ENCODE results near the gene PCMTD2. TPM values are rescaled to one million over a fixed set of nuclear protein-coding genes. Genes with fewer than 3 reads are reported as not detected.
A peak's percentile ranks its signal among the peaks of the same experiment; 100 is the strongest.

The PCMTD2 gene
- total RNA-seq, 2 donors from 2014 or later, result 52.8 to 67.8 TPM

DNA sequence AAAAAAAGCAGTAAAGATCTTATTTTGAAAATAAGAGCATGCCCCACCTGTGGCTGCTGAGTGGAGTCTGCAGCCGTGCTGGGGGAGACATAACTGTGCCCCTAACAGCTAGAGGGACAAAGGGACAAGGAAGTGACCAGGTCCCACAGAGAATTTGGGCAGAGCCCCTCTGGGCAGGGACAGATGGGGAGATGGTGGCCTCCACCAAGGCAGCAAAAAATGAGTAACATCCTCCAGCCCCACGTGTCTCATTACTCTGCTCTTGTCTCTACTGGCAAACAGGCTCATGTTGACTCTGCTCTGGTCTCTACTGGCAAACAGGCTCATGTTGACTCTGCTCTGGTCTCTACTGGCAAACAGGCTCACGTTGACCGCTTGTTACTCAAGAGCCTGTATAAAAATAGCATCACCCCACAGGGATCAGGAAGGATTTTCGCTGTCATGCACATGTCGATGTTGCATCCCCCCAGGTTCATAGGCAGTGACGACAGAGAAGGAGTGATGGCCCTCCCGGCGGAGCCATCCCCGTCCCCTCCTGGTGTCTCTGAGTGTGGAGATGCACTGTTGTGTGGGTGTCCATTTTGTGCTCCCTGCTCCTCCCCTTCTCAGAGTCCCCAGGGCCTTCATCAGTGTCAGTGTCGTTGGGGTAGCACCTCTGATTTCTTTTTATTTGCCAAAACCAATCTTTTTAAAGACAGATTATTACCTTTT is 17.3 kb upstream of the PCMTD2 start:
- DNase-seq, result no peak
- Mint-ChIP-seq H3K27me3 (ENCODE audit: low read depth) (no peaks in the 10 kb centered on the region), H3K4me1 (ENCODE audit: low read depth) (no peaks in the 10 kb centered on the region), H3K4me3 (no peak overlapping the region), H3K27ac (no peak overlapping the region), H3K9me3 (no peaks in the 10 kb centered on the region), H3K36me3 (ENCODE audit: insufficient read depth in 2 of 2) (no peaks in the 10 kb centered on the region)
- ATAC-seq (replicated peaks in 1 of 2), result peak in 1 of 2 donors; percentile 11

DNA sequence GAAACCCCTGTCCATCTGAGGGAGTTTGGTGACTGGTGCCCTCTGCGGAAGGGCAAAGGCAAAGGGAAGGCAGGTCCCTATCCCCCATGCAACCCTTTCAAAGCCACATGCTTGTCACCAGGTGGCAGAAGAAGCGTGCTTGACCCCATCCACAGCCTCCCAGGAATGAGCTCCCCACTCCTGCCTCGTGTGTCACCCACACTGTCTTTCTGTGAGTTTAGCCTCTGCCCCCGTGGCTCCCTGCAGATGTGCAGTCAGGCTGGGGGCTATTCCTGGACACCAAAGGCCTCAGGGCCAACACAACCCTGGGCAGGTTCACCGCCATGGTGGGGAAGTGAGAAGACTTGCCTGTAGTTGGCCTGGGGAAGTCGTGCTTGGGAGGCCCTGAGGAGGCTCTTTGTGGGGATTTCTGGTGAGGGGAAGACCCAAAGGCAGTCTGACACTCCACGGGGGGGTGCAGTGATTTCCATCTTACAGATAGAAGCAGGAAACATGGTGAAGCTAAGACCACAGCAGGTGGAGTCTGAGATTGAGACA is 16.6 kb upstream of the PCMTD2 start:
- Mint-ChIP-seq H3K9me3 (no peaks in the 10 kb centered on the region), H3K36me3 (ENCODE audit: insufficient read depth in 2 of 2) (no peaks in the 10 kb centered on the region), H3K27me3 (ENCODE audit: low read depth) (no peaks in the 10 kb centered on the region), H3K27ac (no peak overlapping the region), H3K4me1 (ENCODE audit: low read depth) (no peaks in the 10 kb centered on the region), H3K4me3 (no peak overlapping the region)
- DNase-seq (no peak), ATAC-seq (replicated peaks in 1 of 2) (no peak)

DNA sequence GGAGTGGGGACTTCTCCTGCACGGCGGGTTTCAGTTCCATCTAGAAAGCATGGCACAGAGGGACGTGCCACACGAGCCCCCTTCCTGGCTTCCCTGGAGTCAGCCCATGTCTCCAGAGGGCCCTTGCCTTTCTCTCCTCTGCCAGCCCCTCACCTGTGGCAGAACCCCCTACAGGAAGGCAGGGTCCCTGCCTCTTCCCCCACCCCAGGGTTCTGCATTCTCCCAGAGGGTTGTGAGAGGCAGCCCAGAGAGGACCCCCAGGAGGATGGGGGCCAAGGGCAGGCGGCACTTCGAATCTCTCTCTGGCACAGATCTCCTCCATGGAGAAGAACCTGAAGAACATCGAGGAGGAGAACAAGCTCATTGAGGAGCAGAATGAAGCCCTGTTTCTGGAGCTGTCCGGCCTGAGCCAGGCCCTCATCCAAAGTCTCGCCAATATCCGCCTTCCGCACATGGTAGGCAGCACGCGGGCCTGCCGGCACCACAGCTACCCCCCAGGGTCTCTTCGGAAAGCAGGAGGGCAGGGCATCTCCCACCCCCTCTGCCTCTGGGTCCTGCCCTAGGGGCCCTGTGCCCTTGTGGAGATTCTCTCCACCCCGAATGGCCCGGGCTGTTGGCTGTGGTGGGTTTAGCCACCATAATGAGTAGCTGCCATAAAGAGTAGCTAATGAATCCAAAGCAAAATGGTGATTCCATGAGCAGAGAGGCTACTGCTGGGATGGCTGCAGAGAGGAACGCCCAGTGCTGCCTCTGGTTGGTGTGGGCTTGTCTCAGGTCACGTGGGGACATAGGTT is 15.9 kb upstream of the PCMTD2 start:
- Mint-ChIP-seq H3K27me3 (ENCODE audit: low read depth) (no peaks in the 10 kb centered on the region), H3K9me3 (no peaks in the 10 kb centered on the region), H3K27ac (no peak overlapping the region), H3K36me3 (ENCODE audit: insufficient read depth in 2 of 2) (no peaks in the 10 kb centered on the region), H3K4me1 (ENCODE audit: low read depth) (no peaks in the 10 kb centered on the region), H3K4me3 (no peak overlapping the region)
- DNase-seq (no peak), ATAC-seq (replicated peaks in 1 of 2) (no peak)

DNA sequence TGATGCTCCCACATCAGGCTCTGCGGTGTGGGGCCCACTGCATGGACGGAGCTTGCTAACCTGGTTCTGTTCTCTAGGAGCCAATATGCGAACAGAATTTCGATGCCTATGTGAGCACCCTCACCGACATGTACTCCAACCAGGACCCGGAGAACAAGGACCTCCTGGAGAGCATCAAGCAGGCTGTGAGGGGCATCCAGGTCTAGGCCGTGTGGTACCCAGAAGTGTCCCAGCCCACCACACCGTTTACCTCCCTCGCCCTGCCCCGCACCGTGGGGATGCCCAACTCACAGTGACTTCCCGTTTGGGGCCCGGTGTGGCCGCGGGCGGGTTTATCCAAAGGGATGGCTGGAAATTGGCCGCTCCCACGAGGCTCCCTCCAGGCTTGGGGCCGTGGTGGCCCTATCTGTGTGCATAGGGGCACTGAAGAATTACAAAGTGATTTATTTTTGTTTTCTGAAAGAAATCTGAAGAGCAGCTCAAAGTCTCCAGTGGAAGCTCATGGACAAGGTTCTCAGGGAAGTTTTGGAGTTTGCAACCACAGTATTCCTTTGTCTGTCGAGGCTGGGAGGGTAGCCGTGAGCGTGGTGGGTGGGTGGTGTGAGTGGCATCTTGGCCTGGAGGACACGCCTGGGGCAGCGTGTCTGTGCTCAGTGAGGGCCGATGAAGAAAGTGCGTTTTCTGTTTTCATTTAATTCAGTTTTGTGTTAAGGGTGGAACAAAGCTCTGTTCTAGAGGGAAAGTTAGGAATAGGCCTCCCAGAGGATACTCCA is 15.1 kb upstream of the PCMTD2 start:
- Mint-ChIP-seq H3K27ac (no peak overlapping the region), H3K4me3 (no peak overlapping the region), H3K36me3 (ENCODE audit: insufficient read depth in 2 of 2) (no peaks in the 10 kb centered on the region), H3K4me1 (ENCODE audit: low read depth) (no peaks in the 10 kb centered on the region), H3K9me3 (no peaks in the 10 kb centered on the region), H3K27me3 (ENCODE audit: low read depth) (no peaks in the 10 kb centered on the region)
- no peak for DNase-seq
- no peak for ATAC-seq (replicated peaks in 1 of 2)

DNA sequence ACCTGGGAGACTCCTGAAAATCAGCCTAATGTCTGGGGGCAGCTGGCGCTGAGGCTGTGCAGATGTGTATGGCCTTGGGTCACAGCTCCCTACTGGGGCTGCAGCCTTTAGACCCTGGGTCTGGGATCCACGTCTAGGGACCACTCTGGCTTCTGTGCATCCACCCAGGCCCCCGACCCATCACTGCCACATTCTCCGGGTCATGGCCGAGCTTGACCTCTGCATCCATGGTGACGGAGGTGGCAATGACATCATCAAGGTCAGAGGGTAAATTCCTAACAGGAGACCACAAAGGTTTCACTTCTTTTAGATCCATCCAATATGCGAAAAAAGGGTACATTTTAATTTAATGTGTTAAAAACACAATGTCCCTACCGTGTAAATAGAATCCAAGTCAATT is 14.5 kb upstream of the PCMTD2 start:
- Mint-ChIP-seq H3K9me3 (no peaks in the 10 kb centered on the region), H3K27me3 (ENCODE audit: low read depth) (no peaks in the 10 kb centered on the region), H3K4me3 (no peak overlapping the region), H3K27ac (no peak overlapping the region), H3K36me3 (ENCODE audit: insufficient read depth in 2 of 2) (no peaks in the 10 kb centered on the region), H3K4me1 (ENCODE audit: low read depth) (no peaks in the 10 kb centered on the region)
- ATAC-seq (replicated peaks in 1 of 2) (no peak), DNase-seq (no peak)

DNA sequence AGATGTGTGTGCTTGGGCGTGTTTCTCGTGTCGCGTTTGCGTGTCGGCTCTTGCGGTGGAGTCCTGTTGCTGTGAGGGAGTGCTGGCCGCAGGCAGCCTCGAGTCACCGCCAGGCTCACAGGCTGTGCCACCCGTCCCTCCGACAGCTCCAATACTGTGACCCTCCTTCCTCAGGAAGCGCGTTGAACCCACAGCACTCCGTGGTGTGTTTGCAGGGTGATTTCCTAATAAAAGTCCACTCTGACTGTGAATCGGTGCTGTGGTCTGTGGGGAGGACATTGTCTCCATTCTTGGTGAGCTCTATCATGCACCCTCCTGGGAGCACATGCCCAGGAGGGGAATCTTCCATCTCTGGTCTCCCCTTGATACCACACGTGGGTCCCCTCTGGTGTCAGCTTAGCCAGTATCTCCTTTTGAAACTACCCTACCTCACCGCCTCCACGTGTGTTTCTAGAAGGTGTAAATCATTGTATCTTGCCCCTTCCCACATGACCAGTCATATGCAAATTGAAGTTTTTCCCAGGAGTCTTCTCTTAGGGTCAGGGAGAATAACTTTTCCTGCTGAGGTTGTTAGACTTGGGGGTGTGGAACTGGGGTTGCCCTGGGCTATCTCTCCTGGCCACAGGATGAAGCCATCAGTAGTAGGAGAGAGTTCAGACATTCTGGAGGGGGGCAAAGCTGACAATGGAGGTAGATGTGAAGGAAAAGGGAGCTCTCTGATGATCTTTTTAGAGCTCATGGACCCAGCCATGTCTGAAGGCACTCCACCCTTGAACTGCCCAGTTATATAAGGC is 13.3 kb upstream of the PCMTD2 start:
- Mint-ChIP-seq H3K27ac (no peak overlapping the region), H3K4me1 (ENCODE audit: low read depth) (no peaks in the 10 kb centered on the region), H3K4me3 (no peak overlapping the region), H3K9me3 (no peaks in the 10 kb centered on the region), H3K36me3 (ENCODE audit: insufficient read depth in 2 of 2) (no peaks in the 10 kb centered on the region), H3K27me3 (ENCODE audit: low read depth) (no peaks in the 10 kb centered on the region)
- ATAC-seq (replicated peaks in 1 of 2) (no peak), DNase-seq (no peak)

DNA sequence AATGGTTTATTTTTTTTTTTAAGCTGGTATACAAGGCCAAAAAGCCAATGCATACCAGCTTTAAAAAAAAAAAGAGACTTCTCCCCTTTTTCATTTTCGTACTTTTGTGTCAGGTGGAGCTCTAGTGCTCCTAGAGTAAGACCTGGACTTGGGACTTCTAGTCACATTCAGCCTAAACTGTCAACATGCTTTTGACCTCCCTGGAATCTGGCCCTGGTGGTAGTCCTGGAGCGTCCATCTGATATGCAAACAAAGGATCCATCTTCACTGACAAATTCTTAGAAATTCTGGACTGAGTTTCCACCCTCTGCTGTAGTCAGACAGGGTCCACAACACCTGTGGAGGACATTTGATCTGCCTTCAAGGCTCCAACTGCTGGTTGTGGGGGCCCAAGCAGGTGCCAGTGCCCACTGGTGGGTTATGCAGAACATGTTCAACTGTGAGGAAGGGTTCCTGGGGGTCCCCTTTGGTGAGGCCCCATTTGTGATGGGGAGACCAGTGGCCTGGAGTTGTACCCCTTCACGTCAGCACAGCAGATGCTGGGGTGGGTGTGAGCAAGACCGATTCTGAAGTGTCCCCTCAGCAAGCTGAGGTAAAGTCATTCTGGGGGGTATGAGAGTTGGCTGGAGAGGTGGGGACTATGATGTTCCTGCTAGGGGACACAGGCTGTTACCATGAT is 12.6 kb upstream of the PCMTD2 start:
- H3K27me3 Mint-ChIP-seq (ENCODE audit: low read depth), result no peaks in the 10 kb centered on the region
- H3K4me1 Mint-ChIP-seq (ENCODE audit: low read depth), result no peaks in the 10 kb centered on the region
- ATAC-seq (replicated peaks in 1 of 2) (no peak), DNase-seq (no peak)
- H3K27ac Mint-ChIP-seq, result no peak overlapping the region
- no peaks in the 10 kb centered on the region for H3K9me3 Mint-ChIP-seq
- no peaks in the 10 kb centered on the region for H3K36me3 Mint-ChIP-seq (ENCODE audit: insufficient read depth in 2 of 2)
- H3K4me3 Mint-ChIP-seq, result no peak overlapping the region

DNA sequence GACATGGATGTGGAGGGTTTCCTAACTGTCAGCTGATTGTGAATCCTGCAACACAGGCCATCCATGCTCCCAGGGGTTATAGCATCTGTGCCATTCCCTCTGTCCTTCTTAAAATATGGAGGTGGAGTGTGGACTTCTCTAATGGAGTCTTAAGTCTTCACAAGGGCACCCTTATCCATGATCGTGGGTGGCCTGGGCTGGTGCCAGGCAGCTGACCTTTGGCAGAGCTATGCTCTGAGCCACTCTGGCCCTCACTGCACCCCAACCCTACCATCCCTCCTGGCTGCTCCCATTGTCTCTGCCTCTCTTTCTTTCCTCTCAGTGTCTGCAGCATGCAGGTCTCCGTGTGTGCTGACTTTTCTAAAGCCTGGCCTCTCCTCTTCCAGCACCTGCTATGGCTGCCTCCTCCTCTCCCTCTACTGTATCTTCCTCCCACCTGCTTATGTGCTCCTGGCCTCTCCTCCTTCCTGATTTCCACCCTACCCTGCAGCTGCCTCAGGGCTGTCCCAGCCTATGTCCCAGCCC is 11.2 kb upstream of the PCMTD2 start:
- no peaks in the 10 kb centered on the region for H3K4me1 Mint-ChIP-seq (ENCODE audit: low read depth)
- H3K4me3 Mint-ChIP-seq, result no peak overlapping the region
- DNase-seq (no peak), ATAC-seq (replicated peaks in 1 of 2) (no peak)
- no peaks in the 10 kb centered on the region for H3K9me3 Mint-ChIP-seq
- no peaks in the 10 kb centered on the region for H3K36me3 Mint-ChIP-seq (ENCODE audit: insufficient read depth in 2 of 2)
- H3K27ac Mint-ChIP-seq, result no peak overlapping the region
- H3K27me3 Mint-ChIP-seq (ENCODE audit: low read depth), result no peaks in the 10 kb centered on the region

DNA sequence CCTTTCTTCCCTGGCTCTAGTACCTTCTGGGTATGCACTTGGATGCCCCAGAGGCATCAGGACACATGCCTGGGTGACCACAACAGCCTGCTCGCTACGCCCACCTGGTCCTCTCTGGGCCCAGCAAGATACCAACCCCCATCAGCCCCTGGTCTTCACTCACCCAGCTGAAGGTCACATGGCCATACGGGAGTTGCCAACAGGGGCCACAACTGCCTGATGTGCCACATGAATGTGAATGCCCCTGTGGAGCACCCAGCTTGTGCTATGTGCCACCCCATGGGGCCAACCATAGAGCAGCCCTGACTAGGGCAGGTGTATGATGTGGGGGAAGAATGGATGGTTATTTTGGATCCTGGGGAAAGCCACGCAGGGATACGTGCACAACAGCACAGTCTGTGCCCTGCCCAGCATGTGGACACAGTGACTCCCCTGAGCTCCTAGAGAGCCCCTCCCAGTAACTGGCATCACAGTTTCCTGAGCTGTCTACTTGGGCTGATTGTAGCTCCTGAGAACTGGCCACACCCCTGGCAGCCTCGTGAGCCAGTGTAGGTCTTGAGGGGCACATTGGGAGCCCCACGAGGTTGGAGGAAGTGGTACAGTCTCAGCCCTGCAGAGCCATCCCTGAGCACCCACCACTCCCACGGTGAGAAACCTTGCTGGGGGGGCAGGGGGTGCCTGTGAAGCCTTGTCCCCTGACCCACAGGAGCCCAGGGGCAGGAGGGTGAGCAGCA is 10.5 kb upstream of the PCMTD2 start:
- Mint-ChIP-seq H3K4me3 (no peak overlapping the region), H3K27me3 (ENCODE audit: low read depth) (no peaks in the 10 kb centered on the region), H3K36me3 (ENCODE audit: insufficient read depth in 2 of 2) (no peaks in the 10 kb centered on the region), H3K27ac (no peak overlapping the region), H3K9me3 (no peaks in the 10 kb centered on the region), H3K4me1 (ENCODE audit: low read depth) (no peaks in the 10 kb centered on the region)
- DNase-seq (no peak), ATAC-seq (replicated peaks in 1 of 2) (no peak)

DNA sequence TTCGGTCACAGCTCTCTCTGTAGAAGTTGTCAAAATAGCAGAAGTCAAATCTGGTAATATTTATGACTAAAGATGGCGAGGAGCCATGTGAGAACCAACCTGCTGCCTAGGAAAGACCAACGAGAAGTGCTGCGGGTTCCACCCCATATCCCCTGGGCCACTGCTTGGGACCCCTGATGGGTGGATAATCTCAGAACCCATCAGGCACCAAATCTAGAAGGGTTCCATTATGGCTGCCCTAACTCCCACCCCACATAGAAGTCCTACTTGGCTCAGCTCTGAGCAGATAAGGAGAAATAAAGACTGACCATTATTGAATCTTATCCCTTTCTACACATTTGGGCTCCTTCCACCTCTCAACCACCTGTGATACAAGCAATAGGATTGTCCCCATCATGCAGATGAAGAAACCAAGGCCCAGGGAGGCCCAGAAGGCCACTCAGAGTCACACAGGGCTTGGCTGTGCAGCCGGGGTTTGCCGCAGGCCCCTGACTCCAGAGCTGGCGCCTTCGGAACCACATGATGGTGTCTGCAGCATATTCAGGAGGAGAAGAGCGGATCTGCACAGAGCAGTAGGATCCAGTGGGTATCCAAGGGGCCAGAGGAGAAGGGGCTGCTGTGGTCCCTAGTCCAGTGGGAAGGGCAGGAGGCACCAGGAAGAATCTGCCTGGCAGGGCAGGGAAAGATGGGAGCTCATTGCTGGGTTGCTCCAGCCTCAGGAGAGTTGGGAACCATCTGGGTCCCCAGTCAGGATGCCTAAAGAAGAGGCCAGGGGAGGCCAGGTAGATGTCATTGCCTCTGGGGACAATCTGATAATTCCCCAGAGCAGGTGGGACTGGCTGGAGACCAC is 9.6 kb upstream of the PCMTD2 start:
- no peaks in the 10 kb centered on the region for H3K9me3 Mint-ChIP-seq
- no peak overlapping the region for H3K27ac Mint-ChIP-seq
- H3K27me3 Mint-ChIP-seq (ENCODE audit: low read depth), result no peaks in the 10 kb centered on the region

More for the DNA sequence above, 9.6 kb upstream of the PCMTD2 start:
- Mint-ChIP-seq H3K4me3 (no peak overlapping the region), H3K4me1 (ENCODE audit: low read depth) (no peaks in the 10 kb centered on the region), H3K36me3 (ENCODE audit: insufficient read depth in 2 of 2) (no peaks in the 10 kb centered on the region)
- DNase-seq, result no peak
- ATAC-seq (replicated peaks in 1 of 2), result no peak

Data from activated T-cell treated with anti-CD3 and anti-CD28 coated beads, Interleukin-2, amount 50 U/mL, for 72 hours (primary cell).